IPS-NIHi7 (cell line): ENCODE measurements around the gene ITPKA.

ENCODE experiments used
- DNase-seq: peaks from one replicate; pipeline ENCODE4 v3.0.0; 2012; ENCODE audit warnings: mixed read lengths; ENCODE audit errors: extremely low spot score

The ITPKA gene

GRCh38 chr15:41511331-41511898 lies 17.7 kb downstream of the ITPKA start:
- peak; percentile 57 for DNase-seq

- peak; percentile 39 for DNase-seq
Observed at GRCh38 chr15:41511899-41512369, 18.3 kb downstream of the ITPKA start.

- no peak for DNase-seq
Observed at GRCh38 chr15:41512512-41512939, 18.9 kb downstream of the ITPKA start.

- peak; percentile 31 for DNase-seq
Observed at GRCh38 chr15:41512940-41513505, 19.3 kb downstream of the ITPKA start.

- peak; percentile 78 for DNase-seq
Observed at GRCh38 chr15:41513506-41514227, 20.0 kb downstream of the ITPKA start, which contains the start of gene LTK. TSS of gene LTK (minus strand) at chr15:41513827. CDS start at chr15:41513709, 118 bp downstream.

- DNase-seq = no peak
Observed at GRCh38 chr15:41517895-41518449, 24.3 kb downstream of the ITPKA start.

- DNase-seq = no peak
Observed at GRCh38 chr15:41520636-41521035, 27.0 kb downstream of the ITPKA start.

GRCh38 chr15:41521614-41522013 lies 27.9 kb downstream of the ITPKA start:
- no peak for DNase-seq

- DNase-seq = no peak
Observed at GRCh38 chr15:41523097-41523496, 29.4 kb downstream of the ITPKA start.

- DNase-seq = no peak
Observed at GRCh38 chr15:41530363-41530956, 36.8 kb downstream of the ITPKA start.

- DNase-seq = no peak
Observed at GRCh38 chr15:41535544-41535943, 41.9 kb downstream of the ITPKA start.

- no peak for DNase-seq
Observed at GRCh38 chr15:41536866-41537265, 43.2 kb downstream of the ITPKA start.

- DNase-seq = no peak
Observed at GRCh38 chr15:41543521-41543870, 49.8 kb downstream of the ITPKA start.

GRCh38 chr15:41544650-41545015 lies 51.0 kb downstream of the ITPKA start:
- no peak for DNase-seq

- no peak for DNase-seq
Observed at GRCh38 chr15:41545218-41545617, 51.5 kb downstream of the ITPKA start.

- no peak for DNase-seq
Observed at GRCh38 chr15:41546851-41547786, 53.4 kb downstream of the ITPKA start.

GRCh38 chr15:41550066-41550775 lies 56.5 kb downstream of the ITPKA start:
- no peak for DNase-seq
